HepG2 (cell line): ENCODE results near the gene MGST2. TPM values are rescaled to one million over a fixed set of nuclear protein-coding genes. Genes with fewer than 3 reads are reported as not detected.

Source experiments
- ATAC-seq: fragments of 200-7000 bp; cut with Tn5 transposase; 3 replicates; pipeline ENCODE4 v1.9.1; 2020; ENCODE audit warnings: mild to moderate bottlenecking, moderate library complexity
- BruUV-seq: library from RNA; stranded (reverse); fragments of 400-500 nt; replicated peaks from 2 replicates; lab custom pipeline; 2021; lab: Mats Ljungman, UMichigan
- CTCF ChIA-PET: fragments of 300-600 bp; formaldehyde crosslinking; extraction: SDS; loops from one replicate; lab custom pipeline; 2021; ENCODE audit warnings: low total read pairs, inconsistent platforms, low intra/inter-chr PET ratio; lab: Yijun Ruan, JAX
- POLR2A ChIA-PET: fragments of 350-600 bp; sonication (Branson Sonifier 250); formaldehyde crosslinking; loops from one replicate; lab custom pipeline; 2020; ENCODE audit warnings: antibody characterized with exemption, inconsistent platforms; lab: Yijun Ruan, JAX
- DNase-seq: peaks from one replicate; pipeline ENCODE4 v3.0.0-alpha.2; 2015; ENCODE audit warnings: low spot score
- FAIRE-seq: peaks from 3 replicates; lab custom pipeline; 2011; peaks lifted over from hg19 to GRCh38; lab: Jason Lieb, UNC
- H2AFZ ChIP-seq: one replicate; pipeline ENCODE4 v1.6.1; 2011; ENCODE audit warnings: low read length, inconsistent platforms
- H3K27ac ChIP-seq: fragments of 300-600 bp; 3 replicates; pipeline ENCODE4 v1.8.0; 2011; ENCODE audit warnings: mixed run types, mild to moderate bottlenecking, mixed read lengths, low read length, inconsistent platforms; ENCODE audit not compliant: insufficient read depth; ENCODE audit errors: extremely low read length
- H3K27me3 ChIP-seq, 2 experiments: fragments of 200-600 bp in 1 of 2; 2 replicates in 1 of 2; 3 replicates in 1 of 2; pipeline versions ENCODE4 v1.6.0 to v1.8.0; 2011; ENCODE audit warnings: low read length in 2 of 2, mild to moderate bottlenecking in 2 of 2, moderate library complexity in 2 of 2, inconsistent platforms in 1 of 2; ENCODE audit not compliant: insufficient read depth in 2 of 2, control insufficient read depth in 1 of 2
- H3K36me3 ChIP-seq, 2 experiments: fragments of 200-600 bp in 1 of 2; replicated peaks in 1 of 2; 2 replicates in 1 of 2; 3 replicates in 1 of 2; pipeline versions ENCODE4 v1.5.1 to v1.8.0; 2011; ENCODE audit warnings: low read length in 2 of 2, inconsistent platforms in 1 of 2; ENCODE audit not compliant: insufficient read depth in 2 of 2, control insufficient read depth in 1 of 2
- H3K4me1 ChIP-seq: 2 replicates; pipeline ENCODE4 v1.5.1; 2012; ENCODE audit warnings: low read length, inconsistent platforms; ENCODE audit not compliant: insufficient read depth
- H3K4me2 ChIP-seq: 2 replicates; pipeline ENCODE4 v1.6.0; 2011; ENCODE audit warnings: low read depth, low read length, inconsistent platforms
- H3K4me3 ChIP-seq, 3 experiments: fragments of 200-600 bp in 1 of 3; sonication (generic), shearing (Covaris generic) in 1 of 3; replicated peaks in 1 of 3; 2 replicates each; pipeline ENCODE4 v1.5.1; 2011 to 2016; ENCODE audit warnings: low read length in 3 of 3, inconsistent platforms in 2 of 3, low read depth in 2 of 3, mild to moderate bottlenecking in 2 of 3, control low read depth in 1 of 3, mixed read lengths in 1 of 3; ENCODE audit not compliant: insufficient read depth in 1 of 3
- H3K79me2 ChIP-seq: one replicate; pipeline ENCODE4 v1.6.1; 2011; ENCODE audit warnings: low read length, inconsistent platforms; ENCODE audit not compliant: insufficient read depth
- H3K9ac ChIP-seq: 2 replicates; pipeline ENCODE4 v1.6.0; 2011; ENCODE audit warnings: mild to moderate bottlenecking, low read depth, low read length, inconsistent platforms; ENCODE audit not compliant: insufficient read depth
- H3K9me3 ChIP-seq: 2 replicates; pipeline ENCODE4 v1.5.1; 2012; ENCODE audit warnings: mild to moderate bottlenecking, low read length
- H4K20me1 ChIP-seq: 2 replicates; pipeline ENCODE4 v1.6.0; 2011; ENCODE audit warnings: inconsistent platforms, mild to moderate bottlenecking, low read length, moderate library complexity; ENCODE audit not compliant: insufficient read depth
- BCL6 ChIP-seq: IDR thresholded peaks from 2 replicates; pipeline ENCODE4 v1.6.1; 2016; ENCODE audit warnings: missing genetic modification reagents, missing compliant biosample characterization
- BRCA1 ChIP-seq: sonication (generic); formaldehyde crosslinking; IDR thresholded peaks from 2 replicates; pipeline ENCODE4 v1.4.0; 2020; ENCODE audit warnings: missing genetic modification reagents
- ELF1 ChIP-seq: sonication (generic); formaldehyde crosslinking; IDR thresholded peaks from 2 replicates; pipeline ENCODE4 v1.4.0; 2020; ENCODE audit warnings: missing genetic modification reagents
- HDAC6 ChIP-seq: fragments of 200-600 bp; sonication (generic); IDR thresholded peaks from 2 replicates; pipeline ENCODE4 v1.7.0; 2017; ENCODE audit warnings: mild to moderate bottlenecking, antibody characterized with exemption, low read length, low read depth
- HNF1A ChIP-seq, 2 experiments: sonication (generic) in 1 of 2; formaldehyde crosslinking in 1 of 2; IDR thresholded peaks; 2 replicates each; pipeline versions ENCODE4 v1.4.0 to v1.6.1; 2016 to 2020; ENCODE audit warnings: borderline replicate concordance in 1 of 2, low read depth in 1 of 2, mild to moderate bottlenecking in 1 of 2, missing genetic modification reagents in 1 of 2
- JDP2 ChIP-seq: sonication (generic); formaldehyde crosslinking; IDR thresholded peaks from 2 replicates; pipeline ENCODE4 v1.8.1; 2022; ENCODE audit warnings: missing genetic modification reagents, borderline replicate concordance
- MYPOP ChIP-seq: sonication (generic); formaldehyde crosslinking; IDR thresholded peaks from 2 replicates; pipeline ENCODE4 v1.8.1; 2023; ENCODE audit warnings: mild to moderate bottlenecking, moderate library complexity, missing genetic modification reagents
- PHF5A ChIP-seq: IDR thresholded peaks from one replicate; pipeline ENCODE4 v1.6.1; 2018; ENCODE audit warnings: low read depth, missing genetic modification reagents; ENCODE audit not compliant: unreplicated experiment
- PHF8 ChIP-seq: sonication (generic); formaldehyde crosslinking; IDR thresholded peaks from 2 replicates; pipeline ENCODE4 v1.5.0; 2020; ENCODE audit warnings: missing genetic modification reagents
- RARA ChIP-seq: IDR thresholded peaks from 2 replicates; pipeline ENCODE4 v1.6.1; 2016; ENCODE audit warnings: missing genetic modification reagents, missing compliant biosample characterization
- RXRB ChIP-seq: IDR thresholded peaks from 2 replicates; pipeline ENCODE4 v1.6.1; 2016; ENCODE audit warnings: borderline replicate concordance, missing genetic modification reagents, missing compliant biosample characterization
- SALL1 ChIP-seq: sonication (generic); formaldehyde crosslinking; IDR thresholded peaks from 2 replicates; pipeline ENCODE4 v1.8.0; 2022; ENCODE audit warnings: mild to moderate bottlenecking, missing genetic modification reagents
- SIX1 ChIP-seq: sonication (generic); formaldehyde crosslinking; IDR thresholded peaks from 2 replicates; pipeline ENCODE4 v1.4.0; 2020; ENCODE audit warnings: missing genetic modification reagents, borderline replicate concordance
- TGIF2 ChIP-seq: IDR thresholded peaks from 2 replicates; pipeline ENCODE4 v1.6.1; 2016; ENCODE audit warnings: control low read depth, missing compliant biosample characterization
- ZC3H4 ChIP-seq: sonication (generic); formaldehyde crosslinking; IDR thresholded peaks from 2 replicates; pipeline ENCODE4 v1.4.0; 2020; ENCODE audit warnings: missing genetic modification reagents, borderline replicate concordance
- ZFP36 ChIP-seq: fragments of 150-350 bp; IDR thresholded peaks from 2 replicates; pipeline ENCODE4 v1.6.1; 2018; ENCODE audit warnings: borderline replicate concordance, low read length, low read depth; ENCODE audit not compliant: partially characterized antibody
- ZFX ChIP-seq: sonication (generic); formaldehyde crosslinking; IDR thresholded peaks from 2 replicates; pipeline ENCODE4 v1.4.0; 2020; ENCODE audit warnings: mild to moderate bottlenecking, low read depth, missing genetic modification reagents, moderate library complexity
- ZNF75D ChIP-seq: sonication (generic); formaldehyde crosslinking; IDR thresholded peaks from 2 replicates; pipeline ENCODE4 v1.8.1; 2023; ENCODE audit warnings: missing genetic modification reagents, mild to moderate bottlenecking, borderline replicate concordance
- ZSCAN30 ChIP-seq: sonication (generic); formaldehyde crosslinking; IDR thresholded peaks from 2 replicates; pipeline ENCODE4 v1.5.0; 2020; ENCODE audit warnings: mild to moderate bottlenecking, missing genetic modification reagents
- WGBS: methylation state at CpG from one replicate; pipeline ENCODE4 v1.1.6; 2017; ENCODE audit warnings: low lambda C conversion rate; 5-methylcytosine and 5-hydroxymethylcytosine counted together
- in situ Hi-C: cut with HindIII; loops from 2 replicates; pipeline ENCODE4 v1.10.0; 2017; ENCODE audit warnings: low pct_unique_long_range_greater_than_20kb; ENCODE audit not compliant: extremely low pct_ligation_motif_present
- intact Hi-C: fragments of 100-400 bp; cut with micrococcal nuclease; formaldehyde crosslinking; loops from one replicate; pipeline ENCODE4 v1.10.0; 2022; ENCODE audit not compliant: unreplicated experiment
- polyA plus RNA-seq, 8 experiments: library from polyadenylated mRNA; depleted of rRNA in 3 of 8; stranded (reverse) in 7 of 8; unstranded in 1 of 8; fragments of >200 nt; fragmentation: Illumina TruSeq in 4 of 8; extraction: Trizol in 4 of 8; gene quantifications; 2 replicates each; pipeline versions ENCODE4 v1.2.1 to v1.2.3, GENCODE V29; 2011 to 2016; ENCODE audit warnings: low read depth in 4 of 8, missing spikeins in 1 of 8, mixed read lengths in 1 of 8; ENCODE audit not compliant: insufficient read depth in 1 of 8
- total RNA-seq, 5 experiments: library from RNA; depleted of rRNA; stranded (reverse); fragments of >200 nt; fragmentation: Illumina TruSeq; extraction: Trizol; gene quantifications; 2 replicates each; pipeline ENCODE4 v1.2.3, GENCODE V29; 2016; ENCODE audit warnings: low read depth in 1 of 5

Gene MGST2
- total and polyA plus RNA-seq, 2 of the 13 experiments (the other 11 are each of a cell fraction or from before 2014, with no cell fraction given), result 205 to 416 TPM

- CTCF ChIA-PET, result interaction anchor here (1.8 kb wide), 1 partner anchor 10 kb away, joined by 13 read pairs; no protein-coding TSS in a partner anchor
- intact Hi-C loops, result loop anchor here (5.0 to 10.0 kb wide), 2 partner anchors 178 to 485 kb away; partner anchors contain the start of gene MAML3
- Histone ChIP-seq H3K79me2 (peaks cover 64% of the 10 kb centered on the region), H3K9me3 (no peaks in the 10 kb centered on the region), H3K4me2 (peak overlapping the region; percentile 86), H3K4me3 (peak overlapping the region; percentile 75 to 81 (median 79)), H3K4me1 (peaks cover 82% of the 10 kb centered on the region), H3K27ac (peak overlapping the region; percentile 95), H3K27me3 (no peaks in the 10 kb centered on the region; a peak in 1 of 5 replicates), H4K20me1 (peaks cover 34% of the 10 kb centered on the region), H3K36me3 (peaks cover 5 to 9% of the 10 kb centered on the region in 2 experiments; a peak in 4 of 5 replicates), H2AFZ (no peak overlapping the region), H3K9ac (peak overlapping the region; percentile 94)
- 3% methylated on average over 11 of the region's 11 CpGs for WGBS
- no peak for FAIRE-seq
- peak; percentile 47 for DNase-seq
- no TSS peak for BruUV-seq
- ATAC-seq, result peak; percentile 29; the same call in 2 of the 3 replicates
- in situ Hi-C loops, result no loop called here
- POLR2A ChIA-PET, result interaction anchor here (1.5 to 3.7 kb wide), 8 partner anchors 8 to 707 kb away, joined by 3 to 59 read pairs (median 24); partner anchors contain the start of gene SCOC
- 0 out of 2 replicates have a peak, but pooled peaks have one; percentile 42 for TF ChIP-seq ELF1 (CRISPR knock-in tag)
- TF ChIP-seq TGIF2 (CRISPR knock-in tag), result peak; percentile 80; the same call in 1 of the 2 replicates
- peak; percentile 4; the same call in 1 of the 2 replicates for TF ChIP-seq RXRB (CRISPR knock-in tag)
- TF ChIP-seq SIX1 (CRISPR knock-in tag), result peak; percentile 62; the same call in 1 of the 2 replicates
- TF ChIP-seq ZSCAN30 (CRISPR knock-in tag), result 0 out of 2 replicates have a peak, but pooled peaks have one; percentile 60
- TF ChIP-seq ZFX, result peak; percentile 77
- peak; percentile 27 for TF ChIP-seq PHF5A (CRISPR knock-in tag)
- no peak for TF ChIP-seq ZNF75D (CRISPR knock-in tag)
- TF ChIP-seq RARA, result no peak
- TF ChIP-seq HDAC6, result 0 out of 2 replicates have a peak, but pooled peaks have one; percentile 49
- peak; percentile 28; the same call in 1 of the 2 replicates for TF ChIP-seq BCL6
- peak; percentile 29; the same call in 1 of the 2 replicates for TF ChIP-seq SALL1 (CRISPR knock-in tag)
- no peak for TF ChIP-seq BRCA1 (CRISPR knock-in tag)
- no peak for TF ChIP-seq ZFP36
- TF ChIP-seq PHF8 (CRISPR knock-in tag), result peak; percentile 53; the same call in 1 of the 2 replicates
- 0 out of 2 replicates have a peak, but pooled peaks have one; percentile 63 for TF ChIP-seq MYPOP (CRISPR knock-in tag)
- 0 out of 2 replicates have a peak, but pooled peaks have one; percentile 17 for TF ChIP-seq ZC3H4
- no peak for TF ChIP-seq HNF1A (IDR thresholded peaks at IDR 0.05; ENCODE audit: low read depth)
- TF ChIP-seq HNF1A (CRISPR knock-in tag; IDR thresholded peaks at IDR 0.05; ENCODE audit: borderline replicate concordance), result no peak
- TF ChIP-seq JDP2 (CRISPR knock-in tag), result no peak
Measured at GRCh38 chr4:139666735-139667281, 1.2 kb downstream of the MGST2 start.
